Endothelial cell of umbilical vein (primary cell): ENCODE data around the gene FER. TPM values are rescaled to one million over a fixed set of nuclear protein-coding genes. Genes with fewer than 3 reads are reported as not detected.

ENCODE experiments used
- BruUV-seq: library from RNA; stranded (reverse); fragments of 400-500 nt; replicated peaks from 2 replicates; lab custom pipeline; 2021; lab: Mats Ljungman, UMichigan
- CTCF ChIA-PET: fragments of 300-600, 350-600 bp; sonication (Branson Sonifier 250); formaldehyde crosslinking; loops from one replicate; lab custom pipeline; 2021; ENCODE audit warnings: antibody characterized with exemption, inconsistent platforms; lab: Charles Lee
- POLR2A ChIA-PET: fragments of 300-600, 350-600 bp; sonication (Branson Sonifier 250); formaldehyde crosslinking; loops from one replicate; lab custom pipeline; 2021; ENCODE audit warnings: antibody characterized with exemption, inconsistent platforms; lab: Charles Lee
- DNase-seq: peaks from one replicate; pipeline ENCODE4 v3.0.0-alpha.2; 2011; ENCODE audit warnings: low read depth, low spot score
- FAIRE-seq: peaks from 2 replicates; lab custom pipeline; 2011; peaks lifted over from hg19 to GRCh38; lab: Jason Lieb, UNC
- H2AFZ ChIP-seq: 2 replicates; pipeline ENCODE4 v1.6.0; 2012; ENCODE audit warnings: low read depth, low read length, control low read depth, inconsistent platforms
- H3K27ac ChIP-seq: 2 replicates; pipeline ENCODE4 v1.5.1; 2011; ENCODE audit warnings: low read depth, mild to moderate bottlenecking, control low read depth, low read length, moderate library complexity; ENCODE audit not compliant: insufficient read depth
- H3K27me3 ChIP-seq, 2 experiments: 2 replicates each; pipeline versions ENCODE4 v1.6.0 to v1.6.1; 2011; ENCODE audit warnings: low read length in 2 of 2, mixed read lengths in 1 of 2; ENCODE audit not compliant: control insufficient read depth in 2 of 2, insufficient read depth in 2 of 2
- H3K36me3 ChIP-seq, 2 experiments: 2 replicates in 1 of 2; 3 replicates in 1 of 2; pipeline ENCODE4 v1.5.1; 2011; ENCODE audit warnings: low read length in 2 of 2, mild to moderate bottlenecking in 1 of 2, moderate library complexity in 1 of 2; ENCODE audit not compliant: control insufficient read depth in 2 of 2, insufficient read depth in 2 of 2; ENCODE audit errors: extremely low read depth in 1 of 2
- H3K4me1 ChIP-seq: 3 replicates; pipeline ENCODE4 v1.5.1; 2011; ENCODE audit warnings: mild to moderate bottlenecking, low read length; ENCODE audit not compliant: control insufficient read depth, insufficient read depth; ENCODE audit errors: extremely low read depth
- H3K4me2 ChIP-seq: 2 replicates; pipeline ENCODE4 v1.6.1; 2011; ENCODE audit warnings: low read length, control low read depth, mixed read lengths; ENCODE audit not compliant: insufficient read depth
- H3K4me3 ChIP-seq, 3 experiments: fragments of 200-600 bp in 1 of 3; sonication (generic), shearing (Covaris generic) in 1 of 3; replicated peaks in 1 of 3; 2 replicates each; pipeline ENCODE4 v1.5.1; 2011 to 2016; ENCODE audit warnings: control low read depth in 3 of 3, low read length in 3 of 3, mild to moderate bottlenecking in 2 of 3, inconsistent platforms in 1 of 3, low read depth in 1 of 3, moderate library complexity in 1 of 3; ENCODE audit not compliant: insufficient read depth in 1 of 3
- H3K79me2 ChIP-seq: 2 replicates; pipeline ENCODE4 v1.6.0; 2012; ENCODE audit warnings: low read length, inconsistent platforms; ENCODE audit not compliant: control insufficient read depth, insufficient read depth
- H3K9ac ChIP-seq: replicated peaks from 2 replicates; pipeline ENCODE3; 2011; ENCODE audit warnings: low read length, control low read depth; ENCODE audit not compliant: insufficient read depth; ENCODE audit errors: extremely low read depth
- H3K9me1 ChIP-seq: replicated peaks from 3 replicates; pipeline ENCODE4 v1.6.0; 2011; ENCODE audit warnings: mild to moderate bottlenecking, low read length; ENCODE audit not compliant: control insufficient read depth, insufficient read depth; ENCODE audit errors: extremely low read depth
- H3K9me3 ChIP-seq: replicated peaks from 2 replicates; pipeline ENCODE4 v1.5.1; 2012; ENCODE audit warnings: low read length, inconsistent platforms; ENCODE audit not compliant: control insufficient read depth, insufficient read depth
- H4K20me1 ChIP-seq: replicated peaks from 2 replicates; pipeline ENCODE3; 2011; ENCODE audit warnings: mild to moderate bottlenecking, low read length; ENCODE audit not compliant: control insufficient read depth, insufficient read depth; ENCODE audit errors: extremely low read depth
- EZH2 ChIP-seq: IDR thresholded peaks from 2 replicates; pipeline ENCODE4 v1.6.1; 2012; ENCODE audit warnings: borderline replicate concordance, low read depth, mild to moderate bottlenecking, moderate library complexity, low read length, inconsistent platforms; ENCODE audit not compliant: severe bottlenecking
- FOS ChIP-seq: IDR thresholded peaks from 2 replicates; pipeline ENCODE4 v1.6.1; 2011; ENCODE audit warnings: mild to moderate bottlenecking, low read length, moderate library complexity, borderline replicate concordance; ENCODE audit not compliant: insufficient read depth
- GATA2 ChIP-seq: IDR thresholded peaks from 2 replicates; pipeline ENCODE4 v1.7.0; 2011; ENCODE audit warnings: low read depth, mild to moderate bottlenecking, moderate library complexity, mixed read lengths, low read length; ENCODE audit not compliant: insufficient read length, insufficient read depth
- JUN ChIP-seq: IDR thresholded peaks from 2 replicates; pipeline ENCODE4 v1.6.1; 2011; ENCODE audit warnings: borderline replicate concordance, low read depth; ENCODE audit not compliant: insufficient read length, insufficient read depth
- MAX ChIP-seq: IDR thresholded peaks from 2 replicates; pipeline ENCODE4 v1.6.1; 2011; ENCODE audit not compliant: insufficient read depth, insufficient read length
- MYC ChIP-seq: IDR thresholded peaks from one replicate; pipeline ENCODE4 v1.6.1; 2011; ENCODE audit warnings: mild to moderate bottlenecking, low read depth, low read length
- POLR2A ChIP-seq: IDR thresholded peaks from 2 replicates; pipeline ENCODE4 v1.6.1; 2012; ENCODE audit warnings: low read depth, mild to moderate bottlenecking, control low read depth, low read length
- POLR2AphosphoS5 ChIP-seq: IDR thresholded peaks from 2 replicates; pipeline ENCODE4 v1.6.1; 2012; ENCODE audit warnings: low read depth, mild to moderate bottlenecking, control low read depth, low read length, moderate library complexity; ENCODE audit not compliant: insufficient read depth
- dilution Hi-C: fragments of 300-500 bp; cut with MboI; formaldehyde crosslinking; loops from one replicate; pipeline ENCODE4 v1.15.0; 2019; ENCODE audit warnings: low sequenced_read_pairs; ENCODE audit not compliant: extremely low pct_ligation_motif_present
- intact Hi-C: fragments of 100-400 bp; cut with micrococcal nuclease; formaldehyde crosslinking; loops from one replicate; pipeline ENCODE4 v1.10.0; 2022
- polyA plus RNA-seq, 4 experiments: library from polyadenylated mRNA; depleted of rRNA in 3 of 4; stranded (reverse) in 3 of 4; unstranded in 1 of 4; fragments of >200 nt; gene quantifications; 2 replicates each; pipeline versions ENCODE4 v1.2.1 to v1.2.3, GENCODE V29; 2011 to 2012; ENCODE audit warnings: missing spikeins in 1 of 4
- total RNA-seq: library from RNA; stranded (reverse); gene quantifications from 2 replicates; pipeline ENCODE4 v1.2.3, GENCODE V29; 2021
- TF ChIP-seq, protein P1 (sequence below), 2 donors: IDR thresholded peaks; 1 replicate in 1 of 2; 2 replicates in 1 of 2; pipeline ENCODE4 v1.5.1; 2011; ENCODE audit warnings: low read length in 2 of 2, mild to moderate bottlenecking in 2 of 2, moderate library complexity in 2 of 2, control low read depth in 1 of 2, inconsistent platforms in 1 of 2, low read depth in 1 of 2; ENCODE audit not compliant: insufficient read depth in 1 of 2; ENCODE audit errors: extremely low read depth in 1 of 2

FER gene
- total and polyA plus RNA-seq, 2 donors (not counting 3 experiments of a cell fraction or from before 2014, with no cell fraction given): 2.3 to 27.5 TPM

DNA sequence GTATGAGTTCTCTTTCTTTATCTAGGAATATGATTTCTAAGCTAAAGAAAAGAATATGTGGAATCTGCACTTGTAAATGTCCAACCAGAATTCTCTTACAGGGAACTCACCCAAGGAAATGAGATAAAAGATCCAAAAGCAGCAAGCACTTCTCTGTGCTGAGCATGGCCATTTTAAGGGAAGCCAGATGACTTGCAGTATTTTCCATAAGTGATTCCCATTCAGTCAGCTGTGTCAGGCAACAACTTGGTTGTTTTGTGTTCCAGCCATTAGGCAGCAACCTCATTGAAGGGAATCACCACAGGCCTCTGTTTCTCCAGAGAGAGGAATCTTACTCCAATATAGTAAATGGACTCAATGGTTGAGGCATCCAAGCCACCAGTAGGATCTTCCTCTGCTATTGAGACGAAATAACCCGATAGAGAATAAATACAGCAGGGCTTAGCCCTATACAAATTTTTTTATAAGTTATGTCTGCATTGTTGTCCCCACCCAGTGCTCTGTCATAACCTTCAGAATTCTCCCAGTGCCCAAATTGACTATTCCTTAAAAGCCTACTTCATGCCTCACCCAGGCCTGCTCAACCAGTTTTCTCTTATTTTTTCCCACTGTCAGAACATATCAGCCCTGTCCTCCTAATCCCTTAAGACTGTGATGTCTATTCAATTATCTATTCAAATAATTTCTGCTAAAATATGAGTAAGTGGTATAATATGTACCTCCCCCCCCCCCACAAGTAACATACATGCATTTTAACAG lies 425.5 kb downstream of the FER start:
- FAIRE-seq: no peak
- TF ChIP-seq JUN (no peak), FOS (no peak), GATA2 (no peak), EZH2 (no peak), POLR2AphosphoS5 (no peak), POLR2A (no peak), MYC (no peak), MAX (no peak)
- TF ChIP-seq, protein P1, sequence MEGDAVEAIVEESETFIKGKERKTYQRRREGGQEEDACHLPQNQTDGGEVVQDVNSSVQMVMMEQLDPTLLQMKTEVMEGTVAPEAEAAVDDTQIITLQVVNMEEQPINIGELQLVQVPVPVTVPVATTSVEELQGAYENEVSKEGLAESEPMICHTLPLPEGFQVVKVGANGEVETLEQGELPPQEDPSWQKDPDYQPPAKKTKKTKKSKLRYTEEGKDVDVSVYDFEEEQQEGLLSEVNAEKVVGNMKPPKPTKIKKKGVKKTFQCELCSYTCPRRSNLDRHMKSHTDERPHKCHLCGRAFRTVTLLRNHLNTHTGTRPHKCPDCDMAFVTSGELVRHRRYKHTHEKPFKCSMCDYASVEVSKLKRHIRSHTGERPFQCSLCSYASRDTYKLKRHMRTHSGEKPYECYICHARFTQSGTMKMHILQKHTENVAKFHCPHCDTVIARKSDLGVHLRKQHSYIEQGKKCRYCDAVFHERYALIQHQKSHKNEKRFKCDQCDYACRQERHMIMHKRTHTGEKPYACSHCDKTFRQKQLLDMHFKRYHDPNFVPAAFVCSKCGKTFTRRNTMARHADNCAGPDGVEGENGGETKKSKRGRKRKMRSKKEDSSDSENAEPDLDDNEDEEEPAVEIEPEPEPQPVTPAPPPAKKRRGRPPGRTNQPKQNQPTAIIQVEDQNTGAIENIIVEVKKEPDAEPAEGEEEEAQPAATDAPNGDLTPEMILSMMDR (IDR thresholded peaks at IDR 0.05; ENCODE audit: extremely low read depth in 1 of 2, insufficient read depth in 1 of 2, low read depth in 1 of 2, low read length in 2 of 2): no peak
- dilution Hi-C loops: no loop called here

More for the DNA sequence above, 425.5 kb downstream of the FER start:
- Histone ChIP-seq H3K27me3 (no peaks in the 10 kb centered on the region), H3K9ac (no peak overlapping the region), H3K9me3 (no peaks in the 10 kb centered on the region), H3K4me1 (no peaks in the 10 kb centered on the region), H4K20me1 (no peaks in the 10 kb centered on the region), H3K36me3 (no peaks in the 10 kb centered on the region), H3K79me2 (no peaks in the 10 kb centered on the region), H3K4me3 (no peak overlapping the region), H3K9me1 (no peaks in the 10 kb centered on the region), H2AFZ (no peak overlapping the region), H3K27ac (no peak overlapping the region), H3K4me2 (no peak overlapping the region)
- no peak for DNase-seq
- CTCF ChIA-PET: no interaction called here
- no TSS peak for BruUV-seq
- POLR2A ChIA-PET: no interaction called here
- intact Hi-C loops: no loop called here
